Myocyte (in vitro differentiated cells): ENCODE measurements around the gene FN3K. TPM values are rescaled to one million over a fixed set of nuclear protein-coding genes. Genes with fewer than 3 reads are reported as not detected.

ENCODE experiments used
- DNase-seq: peaks from one replicate; pipeline ENCODE4 v3.0.0-alpha.2; 2012; ENCODE audit warnings: low read depth
- total RNA-seq: library from RNA; depleted of rRNA; stranded (reverse); fragments of >200 nt; gene quantifications from 2 replicates; pipeline ENCODE4 v1.2.3, GENCODE V29; 2014

Gene FN3K
- total RNA-seq, 1 donor from 2014 or later, result 0.21 TPM

DNA sequence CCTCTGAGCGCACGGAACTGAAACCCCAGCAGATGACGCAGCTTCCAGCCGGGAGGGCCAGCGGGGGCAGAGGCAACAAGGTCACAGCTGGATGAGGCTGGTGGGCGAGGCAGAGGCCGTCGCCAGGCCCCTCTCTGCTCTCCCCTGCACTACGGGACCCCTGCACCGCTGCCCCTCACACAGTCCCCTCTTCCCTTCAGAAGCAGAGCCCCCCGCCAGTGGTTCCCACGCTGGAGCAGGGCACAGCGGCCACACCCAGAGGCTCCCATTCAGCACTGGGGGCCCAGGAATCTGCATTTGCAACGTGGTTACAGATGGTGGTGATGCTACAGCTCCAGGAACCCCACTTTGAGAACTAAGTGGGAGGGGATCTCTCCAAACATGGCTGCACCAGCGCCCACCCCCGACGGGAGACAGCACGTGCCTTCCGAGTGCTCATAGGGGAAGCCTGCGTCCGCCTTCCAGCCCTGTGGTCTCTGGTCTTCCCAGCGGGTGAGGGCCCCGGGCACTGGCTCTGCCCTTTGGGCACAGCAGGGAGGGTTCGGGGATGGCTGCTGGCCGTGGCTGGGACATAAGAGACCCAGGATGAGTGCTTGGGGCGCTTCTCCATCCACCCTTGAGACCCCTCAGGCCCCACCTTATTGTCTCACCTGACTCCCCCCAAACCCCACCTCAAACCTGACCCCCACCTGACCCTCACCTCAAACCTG lies 32.2 kb upstream of the FN3K start:
- DNase-seq, result no peak

DNA sequence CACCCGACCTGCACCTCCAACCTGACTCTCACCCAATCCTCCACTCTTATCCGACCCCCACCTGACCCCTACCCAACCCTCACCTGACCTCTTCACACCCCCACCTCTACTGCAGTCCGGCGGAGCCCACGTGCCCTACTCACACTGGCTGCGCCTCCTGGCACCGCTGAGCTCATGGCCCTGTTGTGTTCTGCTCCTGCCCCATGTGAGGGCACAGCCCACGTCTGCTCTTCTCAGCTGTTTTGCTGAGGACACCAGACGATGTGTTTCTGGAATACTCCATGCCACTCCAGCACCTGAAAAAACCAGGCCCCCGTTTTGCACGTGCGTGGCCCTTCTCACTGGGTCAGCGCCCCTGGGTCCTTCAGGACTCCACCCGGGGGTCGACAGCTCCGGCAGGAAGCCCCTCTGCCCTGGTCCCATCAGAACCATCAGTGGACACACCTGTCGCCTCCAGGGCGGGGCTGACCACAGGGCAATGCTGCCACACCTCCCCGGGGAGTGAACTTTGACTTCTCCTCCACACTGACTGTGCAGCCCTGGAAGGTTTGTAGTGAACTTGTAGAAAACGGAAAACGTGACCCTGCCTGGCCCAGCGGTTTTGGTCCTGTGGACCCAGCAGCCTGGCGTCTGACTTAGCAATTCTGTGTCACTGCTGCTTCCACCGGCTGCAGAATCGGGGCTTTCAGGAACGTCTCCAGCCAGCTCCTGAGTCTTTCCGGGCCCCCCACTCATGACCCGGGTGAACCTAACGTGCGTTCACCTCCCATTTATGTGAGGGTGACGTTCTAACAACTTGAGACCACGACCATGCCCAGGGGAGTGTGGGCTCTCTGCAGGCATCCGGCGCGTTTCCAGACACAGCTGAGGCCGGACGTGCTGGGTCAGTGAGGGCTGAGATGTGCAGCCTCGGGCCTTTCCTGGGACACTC lies 31.2 kb upstream of the FN3K start:
- no peak for DNase-seq

DNA sequence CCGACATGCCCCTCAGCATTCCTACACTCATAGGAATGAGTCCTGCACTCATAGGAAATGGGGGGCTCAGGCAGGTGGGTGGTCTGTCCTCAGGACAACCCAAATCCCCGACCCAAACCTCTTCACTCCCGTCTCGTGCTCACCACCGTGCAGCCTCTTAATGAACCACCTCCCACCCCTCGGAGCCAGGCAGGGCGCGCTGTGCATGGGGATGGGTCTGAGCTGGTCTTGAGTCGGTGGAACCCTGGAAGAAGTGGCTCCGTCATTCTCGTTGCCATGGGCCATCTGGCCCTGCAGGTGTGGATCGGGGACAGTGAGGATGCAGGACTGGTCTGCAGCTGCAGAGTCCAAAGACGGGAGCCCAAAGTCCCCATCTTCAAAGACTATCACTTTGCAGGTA lies 30.5 kb upstream of the FN3K start:
- DNase-seq, result no peak

DNA sequence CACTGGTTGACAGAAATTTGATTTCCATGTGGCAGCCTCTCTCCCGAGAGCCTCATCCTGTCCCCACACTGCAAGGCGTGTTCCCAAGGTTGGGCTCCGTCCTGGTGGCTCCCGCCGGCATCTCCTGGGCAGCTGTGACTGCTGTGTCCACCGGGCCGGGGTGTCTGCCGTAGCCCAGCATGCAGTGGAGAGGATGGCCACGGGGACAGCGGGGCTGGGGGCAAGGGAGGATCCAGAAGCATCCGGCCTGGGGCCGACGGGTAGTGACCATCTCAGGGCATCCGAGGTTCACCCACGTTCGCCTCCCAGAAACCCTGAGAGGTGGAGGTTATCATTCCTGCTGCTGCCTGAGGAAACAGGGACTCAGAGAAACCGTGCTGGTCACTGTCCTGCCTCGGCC lies 29.7 kb upstream of the FN3K start:
- DNase-seq, result no peak

DNA sequence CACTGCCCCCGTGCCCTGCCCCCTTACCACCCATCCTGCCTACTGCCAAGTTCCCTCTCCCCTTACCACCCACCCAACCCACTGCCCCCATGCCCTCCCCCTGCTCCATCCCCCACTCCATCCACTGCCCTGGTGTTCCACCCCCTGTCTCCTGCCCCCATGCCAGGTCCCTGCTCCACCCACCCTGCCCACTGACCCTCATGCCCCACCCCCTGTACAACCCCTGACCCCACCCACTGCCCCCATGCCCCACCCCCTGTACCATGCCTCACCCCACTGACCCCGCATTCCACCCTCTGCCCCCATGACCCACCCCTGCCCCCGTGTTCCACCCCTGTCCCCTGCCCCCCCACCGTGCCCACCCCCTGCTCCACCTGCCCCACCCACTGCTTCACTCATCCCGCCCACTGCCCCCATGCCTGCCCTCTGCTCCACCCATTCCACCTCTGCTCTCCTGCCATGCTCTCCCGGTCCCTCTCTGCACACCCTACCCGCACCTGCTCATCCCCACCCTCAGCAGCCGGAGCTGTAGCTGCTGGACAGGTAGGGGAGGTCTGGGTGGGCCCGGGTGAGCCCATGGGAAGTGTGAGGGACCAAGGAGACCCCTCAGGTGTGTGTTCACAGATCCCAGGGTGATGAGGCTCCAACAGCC lies 26.3 kb upstream of the FN3K start:
- no peak for DNase-seq

DNA sequence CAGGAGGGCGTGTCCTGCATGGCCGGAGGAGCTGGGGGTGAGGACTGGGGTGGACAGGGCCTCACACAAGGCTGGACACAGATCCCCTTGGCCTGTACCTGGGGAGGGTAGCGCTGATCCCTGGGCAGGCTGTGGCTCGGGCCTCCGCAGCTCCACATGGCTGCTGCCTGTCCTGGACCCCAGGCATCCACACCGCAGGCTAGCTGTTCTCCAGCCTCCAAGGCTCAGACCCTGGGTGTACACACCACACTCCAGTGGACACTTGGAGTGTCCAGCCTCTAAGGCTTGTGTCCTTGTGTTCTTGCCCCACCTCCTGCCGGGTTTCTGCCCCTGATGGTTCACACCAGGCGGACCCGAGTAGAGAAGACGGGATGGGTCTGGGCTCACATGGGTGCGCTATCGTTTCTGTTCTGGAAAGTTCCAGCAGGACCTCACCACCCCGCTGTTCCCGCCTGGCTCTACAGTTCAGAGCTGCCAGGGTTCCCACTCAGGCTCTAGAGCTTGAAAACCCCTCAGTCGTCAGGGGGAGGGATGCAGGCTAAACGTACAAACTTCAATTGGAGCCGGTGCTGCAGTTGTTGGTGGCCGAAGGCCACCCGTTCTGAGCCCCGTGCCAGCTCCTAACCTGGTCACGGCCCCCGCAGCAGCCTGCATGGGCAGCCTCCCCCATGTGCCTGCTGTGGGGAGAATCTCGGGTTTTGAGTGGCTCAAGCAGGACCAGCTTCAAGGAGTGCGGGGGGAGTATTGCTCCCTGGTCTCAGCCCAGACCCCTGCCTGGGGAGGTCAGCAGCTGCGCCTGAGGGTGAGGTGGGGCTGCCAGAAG lies 25.5 kb upstream of the FN3K start:
- DNase-seq, result no peak

DNA sequence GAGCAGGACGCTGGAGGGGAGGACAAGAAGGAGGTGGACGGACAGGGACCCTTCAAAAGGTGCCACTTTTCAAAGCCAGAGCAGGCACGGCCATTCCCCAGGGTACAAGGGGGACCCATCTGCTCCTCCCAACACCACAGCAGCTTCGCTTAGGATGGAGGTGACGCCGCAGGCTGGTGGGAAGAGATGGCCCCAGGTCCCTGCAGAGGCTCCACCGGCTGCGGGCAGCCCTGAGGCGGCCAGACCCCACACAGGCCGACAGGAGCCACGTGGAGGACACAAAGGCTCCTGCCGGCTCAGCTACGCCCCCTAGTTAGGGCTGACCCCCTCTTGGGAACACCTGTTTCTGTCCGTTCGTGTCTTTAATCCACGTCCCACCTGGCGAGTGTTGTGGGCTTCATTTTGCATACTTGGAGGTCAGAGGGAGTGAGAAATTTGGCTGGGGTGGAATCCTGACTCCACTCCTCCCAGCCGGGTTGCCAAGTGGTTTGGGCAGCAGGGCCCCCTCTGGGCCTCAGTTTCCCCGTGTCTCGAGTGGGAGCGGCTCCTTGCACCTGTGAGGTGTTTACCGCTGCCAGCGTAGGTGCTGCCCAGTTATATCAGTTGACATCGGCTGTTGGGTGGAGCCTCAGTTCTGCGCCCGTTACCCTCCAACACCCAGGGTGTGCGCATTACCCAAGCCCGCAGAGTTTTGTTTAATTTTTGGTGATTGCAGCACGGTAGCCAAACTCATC lies 24.7 kb upstream of the FN3K start:
- DNase-seq, result peak; percentile 80

DNA sequence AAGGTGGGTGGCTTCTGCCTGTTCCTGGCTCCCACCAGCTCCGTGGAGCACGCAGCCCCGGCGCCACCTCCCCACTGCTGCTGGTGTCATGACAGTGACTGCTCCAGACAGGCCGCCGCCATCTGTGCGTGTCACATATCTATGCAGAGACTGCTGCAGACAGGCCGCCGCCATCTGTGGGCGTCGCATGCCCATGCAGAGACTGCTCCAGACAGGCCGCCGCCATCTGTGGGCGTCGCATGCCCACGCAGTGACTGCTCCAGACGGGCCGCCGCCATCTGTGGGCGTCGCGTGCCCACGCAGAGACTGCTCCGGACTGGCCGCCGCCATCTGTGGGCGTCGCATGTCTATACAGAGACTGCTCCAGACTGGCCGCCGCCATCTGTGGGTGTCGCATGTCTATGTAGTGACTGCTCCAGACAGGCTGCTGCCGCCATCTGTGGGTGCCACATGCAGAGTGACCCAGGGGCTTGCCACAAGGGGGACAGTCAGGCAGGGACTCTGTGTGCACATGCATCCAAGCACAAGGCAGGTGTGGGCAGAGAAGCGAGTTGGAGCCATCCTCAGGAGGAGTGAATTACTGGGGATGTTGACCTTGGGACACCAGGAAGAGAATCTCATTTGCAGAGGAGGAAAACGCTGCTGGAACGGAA lies 22.2 kb upstream of the FN3K start:
- no peak for DNase-seq

DNA sequence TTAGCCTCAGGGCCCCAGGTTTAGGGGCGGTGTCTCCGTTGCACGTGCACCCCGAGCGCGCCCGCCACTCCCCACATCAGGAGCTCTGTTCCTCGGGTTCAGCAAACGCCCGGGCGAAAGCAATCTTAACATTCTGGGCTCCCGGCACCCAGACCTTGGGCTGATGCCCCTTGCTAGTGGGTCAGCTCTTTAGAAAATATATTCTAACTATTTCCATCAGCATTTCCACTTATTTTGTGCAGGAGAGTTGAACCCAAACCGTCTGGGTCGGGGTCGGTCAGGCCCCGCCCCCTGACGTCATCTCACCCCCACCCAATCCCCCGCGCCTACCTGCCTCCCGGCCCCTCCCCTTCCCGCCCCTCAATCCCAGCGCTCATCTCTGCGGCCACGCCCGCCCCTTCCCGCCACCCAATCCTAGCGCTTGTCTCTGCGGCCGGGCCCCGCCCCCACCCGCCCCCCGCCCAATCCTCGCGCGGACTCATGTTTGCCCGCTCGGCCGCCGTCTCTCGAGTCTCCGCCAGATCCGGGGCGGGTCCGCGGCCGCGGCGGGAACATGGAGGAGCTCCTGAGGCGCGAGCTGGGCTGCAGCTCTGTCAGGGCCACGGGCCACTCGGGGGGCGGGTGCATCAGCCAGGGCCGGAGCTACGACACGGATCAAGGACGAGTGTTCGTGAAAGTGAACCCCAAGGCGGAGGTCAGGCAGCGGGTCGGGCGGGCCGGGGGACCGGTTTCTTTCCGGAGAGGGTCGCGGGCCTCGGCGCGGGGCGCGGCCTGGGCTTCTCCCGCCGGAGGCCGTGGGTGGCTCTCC lies 19.0 kb upstream of the FN3K start, which contains the start of gene FN3KRP:
Gene FN3KRP, plus strand, starts transcription at position 504 of the 808 bp plus-strand sequence. Its CDS starts 50 bp downstream, at position 554.
- peak; percentile 96 for DNase-seq

DNA sequence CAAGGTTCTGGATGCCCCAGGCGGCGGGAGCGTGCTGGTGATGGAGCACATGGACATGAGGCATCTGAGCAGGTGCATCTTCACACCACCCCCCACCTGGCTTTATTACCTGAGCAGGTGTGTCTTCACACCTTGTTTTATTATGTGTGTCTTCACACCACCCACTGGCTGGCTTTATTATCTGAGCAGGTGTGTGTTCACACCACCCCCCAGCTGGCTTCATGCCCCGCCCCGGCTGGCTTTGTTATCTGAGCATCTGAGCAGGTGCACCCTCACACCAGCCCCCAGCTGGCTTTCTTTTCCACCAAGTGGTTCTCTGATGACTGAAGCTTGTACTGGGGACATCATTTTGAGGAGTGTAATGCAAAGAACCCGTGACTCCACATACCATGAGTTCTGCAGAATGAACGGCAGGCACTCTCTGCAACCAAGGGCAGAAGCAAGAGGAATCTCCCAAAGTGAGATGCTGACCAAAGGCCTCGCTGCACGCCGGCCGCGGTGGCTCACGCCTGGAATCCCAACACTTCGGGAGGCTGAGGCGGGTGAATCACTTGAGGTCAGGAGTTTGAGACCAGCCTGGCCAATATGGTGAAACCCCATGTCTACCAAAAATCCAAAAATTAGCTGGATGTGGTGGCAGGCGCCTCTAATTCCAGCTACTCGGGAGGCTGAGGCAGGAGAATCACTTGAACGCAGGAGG lies 16.3 kb upstream of the FN3K start:
- DNase-seq, result peak; percentile 36

DNA sequence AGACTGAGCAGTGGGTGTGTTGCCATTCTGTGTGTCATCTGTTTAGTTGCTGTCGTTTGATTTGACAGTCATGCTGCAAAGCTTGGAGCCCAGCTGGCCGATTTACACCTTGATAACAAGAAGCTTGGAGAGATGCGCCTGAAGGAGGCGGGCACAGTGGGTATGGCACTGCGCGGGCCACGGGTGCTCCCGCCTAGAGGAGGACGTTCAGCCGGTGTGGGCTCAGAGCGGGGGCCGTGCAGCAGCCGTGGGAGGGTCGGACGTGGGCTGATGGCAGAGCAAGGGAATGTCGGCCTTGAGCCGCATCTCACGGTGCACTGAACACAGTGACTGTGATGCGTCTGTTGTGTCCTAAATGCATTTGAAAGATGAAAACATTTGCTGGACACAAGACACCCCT lies 15.2 kb upstream of the FN3K start:
- no peak for DNase-seq

DNA sequence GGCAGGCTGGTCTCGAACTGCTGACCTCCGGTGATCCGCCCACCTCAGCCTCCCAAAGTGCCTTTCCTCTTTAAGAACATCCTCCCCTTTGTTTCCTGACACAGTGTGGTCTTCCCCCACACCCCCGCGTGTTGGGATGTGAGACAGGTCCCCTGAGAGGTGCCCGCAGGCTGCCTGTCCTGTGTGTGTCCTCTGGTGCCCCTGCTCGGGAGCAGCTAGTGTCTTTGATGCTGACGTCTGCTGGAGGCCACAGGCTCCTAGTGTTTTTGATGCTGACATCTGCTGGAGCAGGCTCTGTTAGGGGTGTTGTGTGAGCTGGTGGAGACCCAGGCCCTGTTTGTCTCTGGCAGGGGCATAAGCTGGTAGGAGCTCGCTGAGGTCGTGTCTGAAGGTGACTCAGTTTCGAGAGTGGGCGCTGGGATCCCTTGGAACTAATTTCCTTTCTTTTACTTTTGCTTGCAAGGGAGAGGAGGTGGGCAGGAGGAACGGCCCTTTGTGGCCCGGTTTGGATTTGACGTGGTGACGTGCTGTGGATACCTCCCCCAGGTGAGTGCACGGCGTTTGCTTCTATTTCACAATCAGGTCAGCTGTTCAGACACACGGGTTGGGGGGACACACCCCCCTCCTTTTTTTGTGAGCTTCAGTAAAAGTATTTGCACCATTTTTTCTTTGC lies 12.9 kb upstream of the FN3K start:
- DNase-seq, result no peak

DNA sequence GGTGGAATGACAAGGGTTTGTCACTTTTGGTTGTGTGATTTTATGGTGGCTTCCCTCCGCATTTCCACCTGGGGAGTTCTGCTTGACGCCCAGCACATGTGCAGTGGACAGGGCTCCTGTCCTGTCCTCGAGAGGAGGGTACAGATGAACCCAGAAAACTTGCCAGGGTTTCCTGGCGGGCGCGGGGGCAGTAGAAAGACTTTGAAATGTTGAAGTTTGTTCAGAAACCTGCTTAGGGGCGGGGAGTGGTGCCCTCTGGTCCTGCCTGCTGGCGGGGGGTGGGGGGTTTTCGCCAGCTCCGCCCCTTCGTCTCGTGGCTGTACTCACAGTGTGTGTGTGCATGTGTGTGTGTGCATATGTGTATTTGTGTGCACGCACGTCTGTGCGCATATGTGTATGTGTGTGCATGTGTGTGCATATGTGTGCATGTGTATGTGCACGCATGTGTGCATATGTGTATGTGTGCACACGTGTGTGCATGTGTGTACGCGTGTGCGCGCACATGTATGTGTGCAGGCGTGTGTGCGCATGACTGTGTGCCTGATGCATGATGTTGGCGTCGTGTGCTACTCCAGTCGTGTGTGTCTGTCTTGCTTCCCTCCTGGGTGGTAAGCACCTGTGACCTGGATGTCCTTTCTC lies 12.1 kb upstream of the FN3K start:
- DNase-seq, result no peak

DNA sequence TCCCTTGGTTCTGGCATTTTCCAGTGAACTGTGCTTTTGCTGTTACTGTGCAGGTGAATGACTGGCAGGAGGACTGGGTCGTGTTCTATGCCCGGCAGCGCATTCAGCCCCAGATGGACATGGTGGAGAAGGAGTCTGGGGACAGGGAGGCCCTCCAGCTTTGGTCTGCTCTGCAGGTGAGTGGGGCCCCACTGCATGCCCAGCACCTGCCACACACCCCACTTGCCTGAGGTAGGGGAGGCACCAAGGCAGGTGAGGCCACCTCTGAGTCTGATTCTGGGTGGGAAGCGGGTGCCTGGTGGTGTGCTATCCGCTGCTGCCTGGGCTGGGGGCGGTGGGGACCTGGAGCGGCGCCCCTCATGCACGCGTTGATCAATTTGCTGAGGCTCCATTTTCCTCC lies 9.0 kb upstream of the FN3K start:
- DNase-seq, result no peak

DNA sequence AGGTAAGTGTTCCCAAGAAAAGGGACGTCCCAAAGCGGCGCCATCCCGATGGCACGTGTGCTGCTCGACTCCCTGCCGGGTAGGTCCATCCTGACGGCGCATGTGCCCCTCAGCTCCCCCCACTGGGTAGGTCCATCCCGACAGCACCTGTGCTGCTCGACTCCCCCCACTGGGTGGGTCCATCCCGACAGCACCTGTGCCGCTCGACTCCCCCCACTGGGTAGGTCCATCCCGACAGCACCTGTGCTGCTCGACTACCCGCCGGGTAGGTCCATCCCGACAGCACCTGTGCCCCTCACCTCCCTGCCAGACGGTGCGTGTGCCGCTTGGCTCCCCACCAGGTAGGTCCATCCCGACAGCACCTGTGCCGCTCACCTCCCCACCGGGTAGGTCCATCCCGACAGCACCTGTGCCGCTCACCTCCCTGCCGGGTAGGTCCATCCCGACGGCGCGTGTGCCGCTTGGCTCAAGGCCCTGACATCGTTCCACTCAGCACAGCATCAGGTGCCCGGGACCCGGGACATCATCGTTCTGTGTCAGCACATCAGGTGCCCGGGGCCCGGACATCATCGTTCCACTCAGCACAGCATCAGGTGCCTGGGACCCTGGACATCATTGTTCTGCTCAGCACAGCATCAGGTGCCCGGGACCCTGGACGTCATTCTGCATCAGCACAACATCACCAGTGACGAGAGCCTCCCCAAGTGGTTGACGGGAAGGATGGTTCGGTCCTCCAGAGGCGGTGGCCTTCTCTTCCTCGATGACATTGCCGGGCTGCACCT lies 5.7 kb upstream of the FN3K start:
- no peak for DNase-seq

DNA sequence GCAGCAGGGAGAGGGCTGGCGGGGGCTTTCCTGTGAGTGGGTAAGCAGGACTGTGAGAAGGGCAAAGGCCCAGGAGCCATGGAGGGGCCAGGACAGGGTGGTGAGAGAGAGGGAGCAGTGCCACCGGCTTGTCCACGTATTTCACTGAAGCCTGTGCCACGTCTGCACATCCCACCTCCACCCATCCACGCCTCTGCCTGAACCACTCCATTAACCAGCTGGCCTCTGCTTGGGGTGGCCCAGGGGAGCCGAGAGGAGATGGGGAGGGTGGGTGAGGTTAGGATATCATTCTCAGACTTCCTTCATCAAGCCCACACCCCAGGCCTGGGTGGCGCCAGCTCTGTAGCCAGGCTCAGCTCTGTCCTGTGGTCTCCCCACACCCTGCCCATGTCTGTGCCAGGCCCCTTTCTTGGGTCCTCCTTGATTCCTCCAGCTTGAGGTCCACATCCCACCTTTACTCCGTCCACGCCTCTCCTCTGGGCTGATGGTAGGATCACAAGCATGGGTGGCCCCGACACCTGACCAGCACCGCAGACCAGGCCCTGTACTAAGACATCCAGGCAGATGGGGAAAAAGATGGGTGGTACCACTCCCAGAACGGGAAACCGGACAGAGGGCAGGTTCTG lies 3.2 kb upstream of the FN3K start:
- no peak for DNase-seq
